DOHH2 (cell line): Measurements from ENCODE around the gene UBE2H.

Experiments
- H3F3A ChIP-seq: fragments of 200-600 bp; sonication (generic), shearing (Covaris generic); 2 replicates; pipeline ENCODE4 v1.6.0; 2016; ENCODE audit warnings: antibody characterized with exemption, mild to moderate bottlenecking; ENCODE audit not compliant: control insufficient read depth, insufficient read depth
- H3K27ac ChIP-seq: fragments of 200-600 bp; sonication (generic); 2 replicates; pipeline ENCODE4 v1.5.1; 2014; ENCODE audit warnings: low read depth, mild to moderate bottlenecking, low read length, moderate library complexity
- H3K27me3 ChIP-seq: fragments of 200-600 bp; sonication (generic); 2 replicates; pipeline ENCODE4 v1.6.1; 2014; ENCODE audit warnings: mild to moderate bottlenecking, low read length, mixed read lengths; ENCODE audit not compliant: control insufficient read depth
- H3K36me3 ChIP-seq: fragments of 200-600 bp; sonication (generic); 2 replicates; pipeline ENCODE4 v1.6.1; 2014; ENCODE audit warnings: mild to moderate bottlenecking, low read length, moderate library complexity, mixed read lengths; ENCODE audit not compliant: control insufficient read depth
- H3K4me1 ChIP-seq: fragments of 200-600 bp; sonication (generic); 2 replicates; pipeline ENCODE4 v1.6.1; 2014; ENCODE audit warnings: mild to moderate bottlenecking, low read length, mixed read lengths; ENCODE audit not compliant: control insufficient read depth
- H3K4me2 ChIP-seq: fragments of 200-600 bp; sonication (generic); 2 replicates; pipeline ENCODE4 v1.6.0; 2014; ENCODE audit warnings: mild to moderate bottlenecking, low read length, moderate library complexity
- H3K4me3 ChIP-seq: fragments of 200-600 bp; sonication (generic); 2 replicates; pipeline ENCODE4 v1.5.1; 2014; ENCODE audit warnings: mild to moderate bottlenecking, low read length, mixed read lengths
- H3K79me2 ChIP-seq: fragments of 200-600 bp; sonication (generic); 2 replicates; pipeline ENCODE4 v1.6.1; 2014; ENCODE audit warnings: mild to moderate bottlenecking, low read length, mixed read lengths; ENCODE audit not compliant: control insufficient read depth
- H3K9me2 ChIP-seq: fragments of 200-600 bp; sonication (generic); replicated peaks from 2 replicates; pipeline ENCODE4 v1.6.1; 2014; ENCODE audit warnings: mild to moderate bottlenecking, low read length, mixed read lengths; ENCODE audit not compliant: control insufficient read depth
- H3K9me3 ChIP-seq: fragments of 200-600 bp; sonication (generic); 2 replicates; pipeline ENCODE4 v1.6.1; 2014; ENCODE audit warnings: antibody characterized with exemption, low read length, mixed read lengths; ENCODE audit not compliant: control insufficient read depth, insufficient read depth
- H4K20me1 ChIP-seq: fragments of 200-600 bp; sonication (generic); 2 replicates; pipeline ENCODE4 v1.6.0; 2014; ENCODE audit warnings: low read depth, mild to moderate bottlenecking, antibody characterized with exemption, low read length, moderate library complexity; ENCODE audit not compliant: control insufficient read depth, insufficient read depth
- CTCF ChIP-seq: fragments of 200-600 bp; sonication (generic); IDR thresholded peaks from one replicate; pipeline ENCODE4 v1.5.1; 2014; ENCODE audit warnings: antibody characterized with exemption, mild to moderate bottlenecking, low read depth, low read length; ENCODE audit not compliant: poor library complexity, severe bottlenecking
- EZH2phosphoT487 ChIP-seq: fragments of 200-600 bp; sonication (generic); IDR thresholded peaks from 2 replicates; pipeline ENCODE4 v1.6.1; 2017; ENCODE audit warnings: borderline replicate concordance, mild to moderate bottlenecking, antibody characterized with exemption, low read length, moderate library complexity, mixed read lengths

UBE2H gene

GRCh38 chr7:129854401-129854800, 98.4 kb downstream of the UBE2H start:
- no peaks in the 10 kb centered on the region for H3K9me2 ChIP-seq
- TF ChIP-seq EZH2phosphoT487 = no peak
- TF ChIP-seq CTCF = no peak
- H3K4me2 ChIP-seq = no peak overlapping the region
- H3K36me3 ChIP-seq = no peaks in the 10 kb centered on the region; the same call in 1 of the 2 replicates
- no peak overlapping the region for H3K4me3 ChIP-seq
- no peaks in the 10 kb centered on the region for H3K79me2 ChIP-seq
- peaks cover 11% of the 10 kb centered on the region for H3K4me1 ChIP-seq
- no peak overlapping the region for H3K27ac ChIP-seq
- 0 out of 2 replicates have a peak, but pooled peaks cover 5% of the 10 kb centered on the region for H3F3A ChIP-seq
- H4K20me1 ChIP-seq = peaks cover 6% of the 10 kb centered on the region; the same call in 1 of the 2 replicates
- H3K27me3 ChIP-seq = no peaks in the 10 kb centered on the region
- no peaks in the 10 kb centered on the region for H3K9me3 ChIP-seq

DNA sequence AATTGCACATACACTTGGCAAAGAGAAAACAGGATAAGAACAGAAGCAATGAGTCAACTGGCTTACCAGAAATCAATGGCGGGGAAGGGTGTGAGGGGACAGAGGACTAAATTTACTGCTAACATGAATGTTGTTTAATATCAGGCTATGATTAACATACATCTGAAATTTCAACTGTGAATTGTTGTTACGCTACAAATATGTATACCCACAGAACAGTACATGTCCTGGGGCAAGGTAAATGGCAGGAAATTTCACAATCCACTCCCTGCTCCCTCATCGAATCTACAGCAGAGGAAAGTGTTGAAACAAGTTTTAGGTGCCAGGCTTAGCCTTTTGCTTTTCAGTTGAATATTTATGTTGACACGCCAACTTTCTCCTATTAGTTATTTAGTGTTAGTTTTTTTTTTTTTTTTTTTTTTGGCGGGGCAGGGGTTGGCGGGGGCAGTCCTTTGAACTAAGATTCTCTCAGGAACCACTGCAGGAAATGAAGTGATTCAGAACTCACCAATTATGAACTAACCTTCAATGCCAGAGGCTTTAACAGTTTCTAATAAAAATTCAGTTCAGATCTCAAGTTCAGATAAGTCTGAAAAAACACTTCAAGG, 99.0 kb downstream of the UBE2H start:
- H3K9me3 ChIP-seq = no peaks in the 10 kb centered on the region
- TF ChIP-seq CTCF (no peak), EZH2phosphoT487 (no peak)
- H3F3A ChIP-seq = 0 out of 2 replicates have a peak, but pooled peaks cover 2% of the 10 kb centered on the region
- no peak overlapping the region for H3K4me2 ChIP-seq
- H4K20me1 ChIP-seq = 0 out of 2 replicates have a peak, but pooled peaks cover 3% of the 10 kb centered on the region
- no peaks in the 10 kb centered on the region; the same call in 1 of the 2 replicates for H3K36me3 ChIP-seq
- no peaks in the 10 kb centered on the region for H3K9me2 ChIP-seq
- H3K4me3 ChIP-seq = no peak overlapping the region
- H3K27ac ChIP-seq = no peak overlapping the region
- H3K79me2 ChIP-seq = no peaks in the 10 kb centered on the region
- H3K27me3 ChIP-seq = no peaks in the 10 kb centered on the region
- peaks cover 5% of the 10 kb centered on the region for H3K4me1 ChIP-seq

DNA sequence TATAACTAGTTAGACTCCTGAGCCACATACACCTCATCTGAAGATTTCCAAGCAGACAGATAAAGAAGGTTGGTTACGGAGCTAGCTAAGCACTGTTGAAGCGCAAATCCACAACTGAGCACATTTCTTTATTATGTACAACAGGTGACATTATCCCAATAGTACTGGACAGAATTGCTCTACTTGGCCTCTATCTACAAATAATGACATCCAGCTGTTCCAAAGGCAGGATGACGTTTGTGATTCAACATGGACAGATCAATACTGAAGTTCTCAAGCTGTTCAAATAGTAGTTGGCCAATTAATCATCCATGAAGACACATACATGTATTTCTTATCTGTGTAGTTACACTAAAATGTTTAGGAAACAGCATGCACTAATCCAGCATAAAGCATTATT, 101.0 kb downstream of the UBE2H start:
- no peak for TF ChIP-seq EZH2phosphoT487
- no peak for TF ChIP-seq CTCF
- H3K4me2 ChIP-seq = no peak overlapping the region
- no peaks in the 10 kb centered on the region for H3F3A ChIP-seq
- H3K79me2 ChIP-seq = no peaks in the 10 kb centered on the region
- H3K4me3 ChIP-seq = no peak overlapping the region
- H3K27ac ChIP-seq = no peak overlapping the region
- H3K36me3 ChIP-seq = no peaks in the 10 kb centered on the region; the same call in 1 of the 2 replicates
- no peaks in the 10 kb centered on the region for H3K27me3 ChIP-seq
- no peaks in the 10 kb centered on the region for H3K9me3 ChIP-seq
- H3K9me2 ChIP-seq = no peaks in the 10 kb centered on the region
- H4K20me1 ChIP-seq = no peaks in the 10 kb centered on the region
- H3K4me1 ChIP-seq = no peaks in the 10 kb centered on the region
